Brain pericyte (primary cell): Measurements from ENCODE around the gene REV1.
"Not testable (repeated sequence)": the region's sequence is repeated elsewhere in the genome, so short reads cannot be mapped to it uniquely, and the experiment has no call there.

Experiments used
- DNase-seq: peaks from one replicate; pipeline ENCODE4 v3.0.0-alpha.2; 2012; ENCODE audit warnings: low read depth, low spot score

REV1 gene

GRCh38 chr2:99354825-99355224 is 135.0 kb downstream of the REV1 start:
- not testable (repeated sequence) for DNase-seq

GRCh38 chr2:99354070-99354469 is 135.7 kb downstream of the REV1 start:
- no peak for DNase-seq
